Omental fat pad (tissue), 4 donors: ENCODE data around the gene SPHK2. TPM values are rescaled to one million over a fixed set of nuclear protein-coding genes. Genes with fewer than 3 reads are reported as not detected.

Experiments used
- ATAC-seq: fragments of 150-250 bp; one replicate; pipeline ENCODE4 v1.9.1; 2016; ENCODE audit warnings: mild to moderate bottlenecking, moderate library complexity; ENCODE audit not compliant: low FRiP score
- DNase-seq: peaks from one replicate; pipeline ENCODE4 v3.0.0-alpha.2; 2019; ENCODE audit warnings: low spot score
- CTCF ChIP-seq, 3 donors: fragments of 450-650 bp; IDR thresholded peaks; one replicate each; pipeline ENCODE4 v1.5.1; 2016 to 2017; ENCODE audit warnings: antibody characterized with exemption in 3 of 3, mild to moderate bottlenecking in 3 of 3, moderate library complexity in 2 of 3
- total RNA-seq, 4 donors: library from RNA; depleted of rRNA; stranded (reverse); fragments of >200 nt; gene quantifications; one replicate each; pipeline ENCODE4 v1.1.0, GENCODE V29; 2016

Gene SPHK2
- total RNA-seq, 4 donors from 2014 or later, result 6.0 to 16.2 (median 9.5) TPM

- TF ChIP-seq CTCF (IDR thresholded peaks at IDR 0.05), result no peak
- DNase-seq (no peak), ATAC-seq (no peak)
These were observed 22.4 kb upstream of the SPHK2 start for GRCh38 chr19:48596679-48597465.

GRCh38 chr19:48598996-48599700 lies 20.2 kb upstream of the SPHK2 start:
- DNase-seq (no peak), ATAC-seq (no peak)
- no peak for TF ChIP-seq CTCF (IDR thresholded peaks at IDR 0.05)

- ATAC-seq, result no peak
- TF ChIP-seq CTCF (IDR thresholded peaks at IDR 0.05), result no peak
- no peak for DNase-seq
These were observed 18.5 kb upstream of the SPHK2 start for GRCh38 chr19:48600679-48601417.

- DNase-seq, result no peak
- no peak for ATAC-seq
- no peak for TF ChIP-seq CTCF (IDR thresholded peaks at IDR 0.05)
These were observed 16.3 kb upstream of the SPHK2 start for GRCh38 chr19:48603001-48603400.

GRCh38 chr19:48603449-48603848 lies 15.9 kb upstream of the SPHK2 start:
- no peak for TF ChIP-seq CTCF (IDR thresholded peaks at IDR 0.05)
- ATAC-seq (no peak), DNase-seq (no peak)

- TF ChIP-seq CTCF (IDR thresholded peaks at IDR 0.05), result no peak
These were observed 15.5 kb upstream of the SPHK2 start for GRCh38 chr19:48603850-48604249.

More at GRCh38 chr19:48603850-48604249, 15.5 kb upstream of the SPHK2 start:
- DNase-seq (no peak), ATAC-seq (no peak)
